ENCODE measurements around the gene ATP1B2. TPM values are rescaled to one million over a fixed set of nuclear protein-coding genes. Genes with fewer than 3 reads are reported as not detected.
"Not testable (repeated sequence)": the region's sequence is repeated elsewhere in the genome, so short reads cannot be mapped to it uniquely, and the experiment has no call there.

Gene ATP1B2, protein sequence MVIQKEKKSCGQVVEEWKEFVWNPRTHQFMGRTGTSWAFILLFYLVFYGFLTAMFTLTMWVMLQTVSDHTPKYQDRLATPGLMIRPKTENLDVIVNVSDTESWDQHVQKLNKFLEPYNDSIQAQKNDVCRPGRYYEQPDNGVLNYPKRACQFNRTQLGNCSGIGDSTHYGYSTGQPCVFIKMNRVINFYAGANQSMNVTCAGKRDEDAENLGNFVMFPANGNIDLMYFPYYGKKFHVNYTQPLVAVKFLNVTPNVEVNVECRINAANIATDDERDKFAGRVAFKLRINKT
- not detected for total RNA-seq

GRCh38 chr17:7650509-7651096 lies at the start of gene ATP1B2:
TSS of gene ATP1B2 (plus strand) at chr17:7650926. CDS start at chr17:7651519, 593 bp downstream.
- peak; percentile 55 to 80 (median 76) for DNase-seq (ENCODE audit: low read depth in 2 of 3, low spot score in 2 of 3)

- DNase-seq (ENCODE audit: low read depth in 2 of 3, low spot score in 2 of 3): no peak
These were observed 44.4 kb upstream of the ATP1B2 start for GRCh38 chr17:7606280-7606679.

GRCh38 chr17:7610641-7611040 lies 40.1 kb upstream of the ATP1B2 start:
- DNase-seq (ENCODE audit: low read depth in 2 of 3, low spot score in 2 of 3): no peak

DNA sequence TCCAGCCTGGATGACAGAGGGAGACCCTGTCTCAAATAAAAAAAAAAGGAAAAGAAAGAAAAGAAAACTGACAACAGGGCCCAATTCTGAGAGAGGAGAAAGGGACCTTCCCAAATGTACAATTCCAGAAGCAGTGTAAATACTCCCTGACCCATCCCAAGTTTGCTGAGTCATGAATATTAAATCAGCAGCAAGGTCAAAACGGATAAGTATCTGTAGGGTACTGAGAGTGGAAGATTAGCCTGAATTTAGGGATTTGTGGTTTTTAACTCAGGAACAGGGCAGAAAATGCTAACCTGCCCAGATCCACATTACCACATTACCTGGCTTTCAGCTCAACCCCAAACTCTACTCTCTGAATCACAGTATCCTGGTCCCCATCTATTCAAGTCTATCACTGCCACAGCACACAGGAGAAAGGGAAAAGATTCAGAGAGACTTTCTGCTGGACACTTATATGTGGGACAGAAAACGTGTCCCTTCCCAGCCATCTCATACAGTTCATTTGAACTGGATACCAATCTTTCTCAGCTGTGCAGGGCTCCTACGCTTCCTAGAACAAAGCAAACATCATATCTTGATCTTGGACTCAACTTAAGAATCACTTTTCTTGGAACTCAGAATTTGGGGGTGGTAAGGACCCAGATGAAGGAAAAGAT lies 39.0 kb upstream of the ATP1B2 start:
- DNase-seq (ENCODE audit: low read depth in 2 of 3, low spot score in 2 of 3): no peak

DNA sequence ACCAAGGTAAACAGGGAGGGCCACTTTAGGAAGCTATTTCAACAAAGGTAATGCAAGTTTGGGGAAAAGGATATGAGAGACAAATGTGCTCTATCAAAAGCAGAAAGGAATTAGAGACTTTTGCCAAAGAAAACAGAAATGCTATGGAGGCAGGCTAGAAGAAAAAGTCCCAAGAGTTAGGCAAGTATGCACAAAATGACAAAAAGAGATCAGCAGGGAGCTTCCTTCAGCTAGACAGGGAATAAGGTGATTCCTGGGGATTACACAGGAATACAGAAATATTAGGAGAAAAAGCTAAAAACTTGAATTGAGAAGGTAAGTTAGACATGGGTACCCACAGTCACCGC lies 38.5 kb upstream of the ATP1B2 start:
- no peak for DNase-seq (ENCODE audit: low read depth in 2 of 3, low spot score in 2 of 3)

- no peak for DNase-seq (ENCODE audit: low read depth in 2 of 3, low spot score in 2 of 3)
These were observed 36.8 kb upstream of the ATP1B2 start for GRCh38 chr17:7613769-7614424.

GRCh38 chr17:7614425-7615264 lies 36.1 kb upstream of the ATP1B2 start, which contains the start of gene FXR2:
TSS of gene FXR2 (minus strand) at chr17:7614897. CDS start at chr17:7614532, 365 bp downstream.
- peak; percentile 98 to 100 (median 100) for DNase-seq (ENCODE audit: low read depth in 2 of 3, low spot score in 2 of 3)

DNA sequence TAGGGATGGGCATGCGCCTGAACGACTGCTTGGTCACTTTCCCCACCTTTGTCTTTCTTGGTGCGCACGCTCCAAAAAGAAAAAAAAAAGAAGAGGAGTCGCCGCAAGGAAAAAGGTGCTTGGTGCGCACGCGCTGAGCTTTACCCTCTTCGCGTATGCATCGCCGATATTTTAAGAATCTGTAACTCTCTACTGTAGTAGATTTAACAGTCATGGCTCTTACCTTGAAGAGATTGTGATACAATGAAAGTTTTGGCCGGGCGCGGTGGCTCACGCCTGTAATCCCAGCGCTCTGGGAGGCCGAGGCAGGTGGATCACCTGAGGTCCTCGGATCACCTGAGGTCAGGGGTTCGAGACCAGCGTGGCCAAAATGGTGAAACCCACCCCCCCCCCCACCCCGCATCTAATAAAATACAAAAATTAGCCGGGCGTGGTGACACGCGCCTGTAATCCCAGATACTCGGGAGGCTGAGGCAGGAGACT lies 35.4 kb upstream of the ATP1B2 start:
- DNase-seq (ENCODE audit: low read depth in 2 of 3, low spot score in 2 of 3): no peak

DNA sequence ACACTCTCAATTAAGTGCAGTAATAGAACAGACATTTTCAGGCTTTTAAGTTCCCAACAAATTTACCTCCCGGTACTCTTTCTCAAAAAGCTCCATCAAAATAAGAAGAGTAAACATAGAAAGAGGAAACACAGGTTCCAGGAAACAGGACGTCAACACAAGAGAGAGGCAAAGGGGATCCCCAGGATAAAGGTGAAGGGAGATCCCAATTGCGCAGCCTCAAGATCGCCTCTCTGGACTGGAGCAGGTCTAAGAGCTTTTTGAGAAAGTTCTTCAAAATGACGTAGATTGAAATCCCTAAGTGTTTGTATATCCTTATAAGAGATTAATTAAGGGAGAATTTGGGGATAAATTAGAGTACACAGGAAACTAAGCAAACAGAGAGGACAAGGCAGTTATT lies 32.1 kb upstream of the ATP1B2 start:
- DNase-seq (ENCODE audit: low read depth in 2 of 3, low spot score in 2 of 3): no peak

GRCh38 chr17:7620835-7621234 lies 29.9 kb upstream of the ATP1B2 start:
- no peak for DNase-seq (ENCODE audit: low read depth in 2 of 3, low spot score in 2 of 3)

- no peak for DNase-seq (ENCODE audit: low read depth in 2 of 3, low spot score in 2 of 3)
These were observed 27.1 kb upstream of the ATP1B2 start for GRCh38 chr17:7623661-7624060.

- DNase-seq (ENCODE audit: low read depth in 2 of 3, low spot score in 2 of 3): not testable (repeated sequence)
These were observed 25.0 kb upstream of the ATP1B2 start for GRCh38 chr17:7625749-7626148.

DNA sequence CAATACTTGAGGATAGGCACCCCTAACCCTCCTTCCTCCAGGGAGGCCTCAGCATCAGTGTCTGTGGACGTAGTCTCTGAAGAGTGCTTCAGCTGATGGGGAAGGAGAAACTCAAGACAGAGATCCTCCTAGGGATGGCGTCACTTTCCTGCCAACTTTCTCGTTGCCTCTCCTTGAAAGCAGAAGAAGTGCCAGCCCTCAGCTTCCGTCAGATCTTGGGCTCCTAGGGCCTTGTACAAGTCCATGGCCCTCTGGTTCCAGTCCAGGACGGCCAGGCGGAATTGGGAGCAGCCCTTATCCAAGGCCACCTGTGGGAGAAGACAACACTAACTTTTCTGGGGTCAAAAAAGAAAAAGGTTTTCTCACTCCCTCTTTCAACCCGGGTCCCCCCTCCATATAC lies 24.4 kb upstream of the ATP1B2 start:
- DNase-seq (ENCODE audit: low read depth in 2 of 3, low spot score in 2 of 3): no peak

GRCh38 chr17:7626956-7627249 lies 23.8 kb upstream of the ATP1B2 start:
- no peak for DNase-seq (ENCODE audit: low read depth in 2 of 3, low spot score in 2 of 3)

DNA sequence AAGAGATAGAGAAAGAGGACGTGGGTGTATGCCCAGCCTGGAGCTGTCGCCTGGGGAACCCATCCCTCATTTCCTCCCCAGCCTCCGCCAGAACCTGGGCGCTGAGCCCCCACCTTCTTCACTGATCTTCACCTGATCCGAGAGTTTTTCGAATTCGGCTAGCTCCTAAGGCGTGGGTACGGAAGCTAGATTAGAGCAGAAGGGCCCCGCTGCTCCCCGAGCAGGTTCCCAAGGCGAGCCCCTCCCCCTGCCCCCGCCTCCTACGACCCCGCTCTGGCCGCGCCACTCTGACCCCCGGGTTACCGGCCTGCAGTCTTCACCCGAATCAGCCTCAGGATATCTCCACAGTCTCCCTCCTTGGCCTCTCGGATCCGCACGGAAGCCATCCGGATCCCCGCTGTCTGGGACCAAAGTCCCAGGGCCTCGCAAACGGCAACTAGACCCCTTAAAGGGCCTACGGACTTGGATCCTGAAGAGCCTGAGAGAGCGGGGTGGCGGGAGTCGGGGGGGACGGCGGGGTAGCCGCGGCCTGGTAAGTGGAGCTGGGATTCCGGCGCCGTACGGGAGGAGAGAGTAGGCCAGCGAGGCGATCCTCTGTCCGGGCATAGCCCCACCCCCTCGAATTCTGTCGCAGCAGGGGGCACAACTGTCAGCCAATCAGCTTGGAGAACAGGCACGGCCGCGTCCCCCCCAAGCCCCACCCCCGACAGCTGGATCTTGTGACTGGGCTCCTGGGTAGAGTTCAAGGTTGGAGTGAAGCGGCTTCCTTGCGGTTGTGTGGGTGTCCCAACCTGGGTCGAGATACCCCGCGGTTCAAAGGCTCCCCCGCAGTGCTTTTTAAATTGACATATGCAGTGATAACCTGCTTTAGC lies 23.2 kb upstream of the ATP1B2 start, which contains the start of gene SAT2:
SAT2 (minus strand) TSS at position 572 of the 872 bp plus-strand sequence; CDS start at position 386, 186 bp downstream.
- peak; percentile 53 to 94 (median 91) for DNase-seq (ENCODE audit: low read depth in 2 of 3, low spot score in 2 of 3)

DNA sequence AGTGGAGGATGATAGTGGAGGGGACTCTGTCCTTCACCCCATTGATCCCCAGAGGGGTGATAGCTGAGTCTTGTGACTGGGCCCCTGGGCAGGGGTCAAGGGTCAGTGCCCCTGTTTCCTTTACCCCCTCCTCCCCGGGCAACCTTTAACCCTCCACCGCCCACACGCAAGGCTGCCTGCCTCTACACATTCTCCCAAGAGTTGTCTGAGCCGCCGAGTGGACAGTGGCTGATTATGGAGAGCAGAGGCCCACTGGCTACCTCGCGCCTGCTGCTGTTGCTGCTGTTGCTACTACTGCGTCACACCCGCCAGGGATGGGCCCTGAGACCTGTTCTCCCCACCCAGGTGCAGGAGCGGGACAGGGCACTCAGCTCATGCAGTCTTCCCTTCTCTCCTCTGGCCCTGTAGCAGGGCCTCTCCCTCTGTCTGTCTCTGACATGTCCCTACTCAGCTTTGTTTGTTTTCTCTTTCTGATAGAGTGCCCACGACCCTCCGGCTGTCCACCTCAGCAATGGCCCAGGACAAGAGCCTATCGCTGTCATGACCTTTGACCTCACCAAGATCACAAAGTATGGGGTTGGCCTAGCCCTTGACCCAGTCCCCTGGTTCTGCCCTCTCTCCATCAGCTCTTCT lies 20.7 kb upstream of the ATP1B2 start, which contains the start of gene SHBG:
SHBG (plus strand) TSS at position 197 of the 633 bp plus-strand sequence; CDS start at position 235, 38 bp downstream.
- DNase-seq (ENCODE audit: low read depth in 2 of 3, low spot score in 2 of 3): no peak

GRCh38 chr17:7631398-7632380 lies 19.0 kb upstream of the ATP1B2 start:
- DNase-seq (ENCODE audit: low read depth in 2 of 3, low spot score in 2 of 3): no peak

GRCh38 chr17:7632492-7632894 lies 18.2 kb upstream of the ATP1B2 start:
- DNase-seq (ENCODE audit: low read depth in 2 of 3, low spot score in 2 of 3): peak in 2 of 3 donors; percentile 57 to 76
